ENCODE results near the gene CYP3A4.

- TF ChIP-seq POLR2A (IDR thresholded peaks at IDR 0.05; ENCODE audit: low read length) (no peak), GATA1 (IDR thresholded peaks at IDR 0.05; ENCODE audit: low read depth, low read length) (no peak)
Observed at GRCh38 chr7:99805641-99806040, 21.7 kb upstream of the CYP3A4 start.

All from erythroblast (primary cell).